GM19240 (cell line): Measurements from ENCODE around the gene DUSP7.
A peak's percentile ranks its signal among the peaks of the same experiment; 100 is the strongest.

ENCODE experiments used
- DNase-seq: peaks from one replicate; pipeline ENCODE4 v3.0.0; 2011; ENCODE audit warnings: low spot score; ENCODE audit not compliant: insufficient read length

DUSP7 gene

DNA sequence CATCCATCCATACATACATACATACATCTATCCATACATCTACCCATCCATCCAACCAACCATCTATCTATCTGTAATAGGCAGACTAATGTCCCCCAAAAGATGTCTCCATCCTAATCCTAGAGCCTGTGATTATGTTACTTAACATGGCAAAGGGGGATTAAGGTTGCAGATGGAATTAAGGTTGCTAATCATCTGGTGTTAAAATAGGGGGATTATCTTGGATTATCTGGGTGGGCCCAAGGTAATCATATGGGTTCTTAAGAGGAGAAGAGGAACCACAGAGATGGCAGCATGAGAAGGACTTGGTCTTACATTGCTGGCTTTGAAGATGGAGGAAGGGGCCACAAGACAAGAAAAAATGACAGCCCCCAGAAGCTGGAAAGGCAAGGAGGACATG is 45.9 kb downstream of the DUSP7 start:
- no peak for DNase-seq

- DNase-seq, result no peak
Observed at GRCh38 chr3:52007291-52007690, 49.1 kb downstream of the DUSP7 start.

DNA sequence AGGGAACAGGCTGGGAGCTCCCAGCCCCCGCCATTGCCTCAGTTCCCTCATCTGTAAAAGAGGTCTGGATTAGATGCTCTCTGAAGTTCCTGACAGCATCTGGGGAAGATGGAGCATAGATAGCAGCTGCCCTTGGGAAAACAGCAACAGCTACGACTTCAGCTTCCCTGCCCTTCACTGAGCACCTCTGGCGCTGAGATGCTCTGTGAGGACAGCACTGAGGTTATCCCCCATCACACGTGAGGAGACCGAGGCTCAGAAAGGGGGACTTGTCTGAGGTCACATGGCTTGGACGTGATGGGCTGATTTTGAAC is 49.6 kb downstream of the DUSP7 start:
- no peak for DNase-seq

- DNase-seq, result no peak
Observed at GRCh38 chr3:52006017-52006819, 50.2 kb downstream of the DUSP7 start.

- no peak for DNase-seq
Observed at GRCh38 chr3:52005571-52005986, 50.8 kb downstream of the DUSP7 start.

DNA sequence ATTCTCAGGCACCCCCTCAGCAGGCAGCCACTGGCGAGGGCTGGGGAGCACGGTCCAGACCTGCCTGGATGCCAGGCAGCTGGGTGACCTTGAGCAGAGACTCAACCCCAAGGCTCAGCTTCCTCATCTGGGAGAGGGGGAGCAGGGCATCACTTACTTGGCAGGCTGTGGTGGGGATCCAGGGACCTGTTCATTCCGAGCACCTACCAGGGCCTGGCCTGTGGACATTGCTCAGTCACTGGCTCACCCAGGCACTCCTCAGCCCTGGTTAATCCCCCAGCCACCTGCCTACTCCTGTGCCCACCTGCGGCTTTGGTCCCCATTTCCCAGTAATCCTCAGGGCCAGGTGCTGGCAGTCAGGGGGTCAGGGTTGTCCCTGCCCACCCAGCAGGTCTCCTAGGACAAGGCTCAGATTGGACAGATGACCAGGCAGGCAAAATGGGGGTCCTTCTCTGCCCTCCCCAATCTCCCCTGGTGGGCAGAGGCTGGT is 51.4 kb downstream of the DUSP7 start:
- DNase-seq, result no peak

GRCh38 chr3:52004163-52004787 is 52.1 kb downstream of the DUSP7 start:
- no peak for DNase-seq

- no peak for DNase-seq
Observed at GRCh38 chr3:52002748-52003147, 53.6 kb downstream of the DUSP7 start.

GRCh38 chr3:52001443-52001974 is 54.9 kb downstream of the DUSP7 start:
- DNase-seq, result peak; percentile 97

GRCh38 chr3:51999846-52000245 is 56.5 kb downstream of the DUSP7 start:
- DNase-seq, result no peak
